ENCODE data around the gene DNAJC3.

The DNAJC3 gene

DNA sequence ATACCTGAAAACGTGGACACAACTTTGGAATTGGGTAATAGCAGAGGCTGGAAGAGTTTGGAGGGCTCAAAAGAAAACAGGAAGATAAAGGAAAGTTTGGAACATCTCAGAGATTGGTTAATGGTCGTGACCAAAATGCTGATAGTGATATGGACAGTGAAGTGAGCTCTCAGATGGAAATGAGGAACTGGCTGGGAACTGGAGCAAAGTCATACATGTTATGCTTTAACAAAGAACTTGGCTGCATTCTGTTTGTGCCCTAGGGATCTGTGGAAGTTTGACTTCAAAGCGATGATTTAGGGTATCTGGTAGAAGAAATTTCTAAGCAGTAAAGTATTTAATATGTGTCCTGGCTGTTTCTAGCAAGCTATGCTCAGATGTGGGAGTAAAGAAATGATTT lies 136.2 kb downstream of the DNAJC3 start:
- Histone ChIP-seq H3K4me1 (no peaks in the 10 kb centered on the region), H3K4me3 (ENCODE audit: low read depth, low read length) (no peak overlapping the region), H3K27ac (no peak overlapping the region), H2AFZ (no peak overlapping the region), H3K4me2 (ENCODE audit: low read length) (no peak overlapping the region), H3K36me3 (ENCODE audit: control insufficient read depth, insufficient read depth, low read length) (no peaks in the 10 kb centered on the region), H3K79me2 (no peaks in the 10 kb centered on the region), H3K27me3 (ENCODE audit: control insufficient read depth, insufficient read depth, low read length) (no peaks in the 10 kb centered on the region), H3K9ac (no peak overlapping the region), H3K9me3 (ENCODE audit: control insufficient read depth, low read length) (no peaks in the 10 kb centered on the region)
- TF ChIP-seq CTCF (IDR thresholded peaks at IDR 0.05), result no peak

DNA sequence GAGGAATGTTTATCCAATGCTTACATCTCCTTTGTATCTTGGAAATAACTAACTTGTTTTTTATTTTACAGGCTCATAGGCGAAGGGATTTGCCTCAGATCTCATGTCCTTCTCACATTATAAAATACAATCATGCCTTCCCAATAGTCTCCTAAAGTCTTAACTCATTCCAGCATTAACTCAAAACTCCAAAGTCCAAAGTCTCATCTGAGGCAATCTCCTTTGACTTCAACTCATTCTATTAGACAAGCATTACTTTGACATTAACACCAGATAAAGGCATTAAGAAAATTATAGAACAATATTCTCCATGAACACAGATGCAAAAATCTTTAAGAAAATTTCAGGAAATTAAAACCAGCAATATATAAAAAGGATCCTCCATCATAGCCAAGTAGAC lies 137.6 kb downstream of the DNAJC3 start:
- no peak overlapping the region for H3K27ac ChIP-seq
- no peak overlapping the region for H3K9ac ChIP-seq
- no peak for TF ChIP-seq CTCF (IDR thresholded peaks at IDR 0.05)
- H3K4me3 ChIP-seq (ENCODE audit: low read depth, low read length), result no peak overlapping the region
- H3K27me3 ChIP-seq (ENCODE audit: control insufficient read depth, insufficient read depth, low read length), result no peaks in the 10 kb centered on the region
- H2AFZ ChIP-seq, result no peak overlapping the region
- no peaks in the 10 kb centered on the region for H3K9me3 ChIP-seq (ENCODE audit: control insufficient read depth, low read length)
- no peak overlapping the region for H3K4me2 ChIP-seq (ENCODE audit: low read length)
- no peaks in the 10 kb centered on the region for H3K79me2 ChIP-seq
- H3K36me3 ChIP-seq (ENCODE audit: control insufficient read depth, insufficient read depth, low read length), result no peaks in the 10 kb centered on the region
- H3K4me1 ChIP-seq, result no peaks in the 10 kb centered on the region

DNA sequence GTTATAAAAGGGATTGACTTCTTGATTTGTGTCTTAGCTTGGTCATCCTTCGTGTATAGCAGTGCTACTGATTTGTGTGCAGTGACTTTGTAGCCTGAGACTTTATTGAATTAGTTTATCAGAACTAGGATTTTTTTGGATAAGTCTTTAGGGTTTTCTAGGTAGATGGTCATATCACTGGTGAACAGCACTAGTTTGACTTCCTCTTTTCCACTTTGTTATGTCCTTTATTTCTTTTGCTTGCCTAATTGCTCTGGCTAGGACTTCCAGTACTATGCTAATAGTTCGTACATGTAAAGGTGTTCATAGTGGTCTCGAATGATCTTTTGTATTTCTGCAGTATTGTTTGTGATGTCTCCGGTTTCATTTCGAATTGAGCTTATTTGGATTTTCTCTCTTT lies 145.4 kb downstream of the DNAJC3 start:
- Histone ChIP-seq H3K36me3 (ENCODE audit: control insufficient read depth, insufficient read depth, low read length) (no peaks in the 10 kb centered on the region), H3K4me1 (no peaks in the 10 kb centered on the region), H3K27me3 (ENCODE audit: control insufficient read depth, insufficient read depth, low read length) (no peaks in the 10 kb centered on the region), H3K4me3 (ENCODE audit: low read depth, low read length) (no peak overlapping the region), H3K79me2 (no peaks in the 10 kb centered on the region), H3K9ac (no peak overlapping the region), H3K4me2 (ENCODE audit: low read length) (no peak overlapping the region), H3K27ac (no peak overlapping the region), H3K9me3 (ENCODE audit: control insufficient read depth, low read length) (no peaks in the 10 kb centered on the region), H2AFZ (no peak overlapping the region)
- no peak for TF ChIP-seq CTCF (IDR thresholded peaks at IDR 0.05)

GRCh38 chr13:95833126-95833525 lies 156.2 kb downstream of the DNAJC3 start:
- no peak overlapping the region for H3K9ac ChIP-seq
- no peaks in the 10 kb centered on the region for H3K36me3 ChIP-seq (ENCODE audit: control insufficient read depth, insufficient read depth, low read length)
- H3K9me3 ChIP-seq (ENCODE audit: control insufficient read depth, low read length), result no peaks in the 10 kb centered on the region
- no peaks in the 10 kb centered on the region for H3K79me2 ChIP-seq
- H3K27me3 ChIP-seq (ENCODE audit: control insufficient read depth, insufficient read depth, low read length), result no peaks in the 10 kb centered on the region
- no peak for TF ChIP-seq CTCF (IDR thresholded peaks at IDR 0.05)
- no peak overlapping the region for H3K4me2 ChIP-seq (ENCODE audit: low read length)
- no peak overlapping the region for H2AFZ ChIP-seq
- H3K4me1 ChIP-seq, result no peaks in the 10 kb centered on the region
- no peak overlapping the region for H3K4me3 ChIP-seq (ENCODE audit: low read depth, low read length)
- H3K27ac ChIP-seq, result no peak overlapping the region

DNA sequence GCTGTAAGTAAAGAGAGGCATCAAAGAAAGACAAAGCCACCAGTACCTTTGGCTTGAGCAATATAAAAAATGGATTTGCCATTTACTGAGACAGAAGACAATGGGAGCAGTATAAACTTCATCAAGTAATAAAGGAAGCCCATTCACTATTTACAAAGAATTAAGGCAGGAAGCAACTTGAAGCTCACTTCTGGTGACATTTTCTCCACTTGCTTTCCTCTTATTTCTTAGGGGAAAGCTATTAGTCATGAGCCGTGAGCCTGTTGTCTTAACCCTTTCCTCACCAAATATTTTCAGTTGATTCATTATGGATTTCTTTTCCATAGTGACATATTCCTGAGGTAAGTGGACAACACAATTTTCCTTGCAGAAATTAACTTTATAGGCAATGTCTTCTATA lies 156.8 kb downstream of the DNAJC3 start:
- H3K79me2 ChIP-seq, result no peaks in the 10 kb centered on the region
- no peaks in the 10 kb centered on the region for H3K9me3 ChIP-seq (ENCODE audit: control insufficient read depth, low read length)
- H2AFZ ChIP-seq, result no peak overlapping the region
- no peaks in the 10 kb centered on the region for H3K36me3 ChIP-seq (ENCODE audit: control insufficient read depth, insufficient read depth, low read length)
- H3K27me3 ChIP-seq (ENCODE audit: control insufficient read depth, insufficient read depth, low read length), result no peaks in the 10 kb centered on the region
- no peak overlapping the region for H3K27ac ChIP-seq
- H3K4me2 ChIP-seq (ENCODE audit: low read length), result no peak overlapping the region
- H3K9ac ChIP-seq, result no peak overlapping the region
- no peaks in the 10 kb centered on the region for H3K4me1 ChIP-seq
- H3K4me3 ChIP-seq (ENCODE audit: low read depth, low read length), result no peak overlapping the region
- TF ChIP-seq CTCF (IDR thresholded peaks at IDR 0.05), result no peak
